ENCODE data around the gene CORO2B.

Gene CORO2B

DNA sequence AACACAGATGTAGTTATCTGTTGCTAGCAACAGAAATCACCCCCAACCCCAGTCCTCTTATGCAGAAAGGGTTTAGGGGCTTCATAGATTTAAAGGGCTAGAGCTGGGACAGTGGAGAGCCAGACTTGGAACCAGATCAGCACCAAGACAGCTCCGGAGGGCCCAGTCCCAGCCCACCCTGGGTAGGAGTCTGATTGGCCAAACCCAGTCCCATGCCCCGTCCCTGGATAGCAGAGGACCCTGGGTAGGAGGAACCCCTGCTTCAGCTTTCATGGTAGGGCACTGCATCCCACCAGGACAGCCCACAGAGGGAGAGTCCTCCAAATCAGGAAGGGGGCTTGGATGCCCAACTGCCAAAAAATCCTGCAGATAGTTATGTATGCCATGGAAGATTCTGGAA is 103.0 kb downstream of the CORO2B start:
- no peak overlapping the region for H3K27ac ChIP-seq (ENCODE audit: low read length)
- no peak overlapping the region for H2AFZ ChIP-seq (ENCODE audit: low read depth, low read length)
- no peak for TF ChIP-seq CTCF (IDR thresholded peaks at IDR 0.05; ENCODE audit: borderline replicate concordance, extremely low read depth, low read length, poor library complexity, severe bottlenecking)
- TF ChIP-seq EZH2 (IDR thresholded peaks at IDR 0.05; ENCODE audit: borderline replicate concordance, low read depth, low read length, severe bottlenecking), result no peak
- no peak overlapping the region for H3K4me3 ChIP-seq (ENCODE audit: low read depth in 1 of 2, low read length in 2 of 2)
- no peak overlapping the region for H3K9ac ChIP-seq (ENCODE audit: low read depth, low read length)
- H3K9me3 ChIP-seq (ENCODE audit: insufficient read depth, low read length, severe bottlenecking), result no peaks in the 10 kb centered on the region
- no peaks in the 10 kb centered on the region for H3K36me3 ChIP-seq (ENCODE audit: insufficient read depth, low read length)
- H3K4me1 ChIP-seq (ENCODE audit: insufficient read depth, low read length), result no peaks in the 10 kb centered on the region
- H3K79me2 ChIP-seq (ENCODE audit: insufficient read depth, low read length), result no peaks in the 10 kb centered on the region
- no peaks in the 10 kb centered on the region for H3K27me3 ChIP-seq (ENCODE audit: insufficient read depth, low read length, poor library complexity)
- no peaks in the 10 kb centered on the region for H4K20me1 ChIP-seq (ENCODE audit: insufficient read depth, low read length)
- DNase-seq, result no peak
- no peak overlapping the region for H3K4me2 ChIP-seq (ENCODE audit: insufficient read depth, low read length)
- ATAC-seq (ENCODE audit: insufficient read depth, low read depth), result no peak

DNA sequence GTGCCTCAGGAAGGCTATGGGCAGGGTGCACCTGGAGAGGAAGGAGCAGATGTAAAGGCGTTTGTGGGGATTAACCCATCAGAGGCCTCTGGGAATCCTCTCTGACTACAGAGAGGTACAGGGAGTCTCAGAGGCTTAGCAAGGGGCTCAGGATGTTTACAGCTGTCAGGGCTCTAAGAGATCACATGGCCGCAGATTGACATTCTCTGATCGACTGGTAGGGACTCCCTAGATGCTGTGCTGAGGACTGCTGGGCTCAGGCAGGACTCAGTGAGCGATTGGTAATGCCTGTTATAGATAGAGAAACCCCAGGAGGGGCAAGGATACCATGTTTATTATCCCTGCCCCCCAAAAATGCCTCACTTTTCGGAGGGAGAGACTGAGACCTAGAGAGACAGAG is 103.5 kb downstream of the CORO2B start:
- Histone ChIP-seq H4K20me1 (ENCODE audit: insufficient read depth, low read length) (no peaks in the 10 kb centered on the region), H3K79me2 (ENCODE audit: insufficient read depth, low read length) (no peaks in the 10 kb centered on the region), H3K27ac (ENCODE audit: low read length) (no peak overlapping the region), H3K4me2 (ENCODE audit: insufficient read depth, low read length) (no peak overlapping the region), H3K36me3 (ENCODE audit: insufficient read depth, low read length) (no peaks in the 10 kb centered on the region), H2AFZ (ENCODE audit: low read depth, low read length) (no peak overlapping the region), H3K27me3 (ENCODE audit: insufficient read depth, low read length, poor library complexity) (no peaks in the 10 kb centered on the region), H3K4me1 (ENCODE audit: insufficient read depth, low read length) (no peaks in the 10 kb centered on the region), H3K9ac (ENCODE audit: low read depth, low read length) (no peak overlapping the region), H3K9me3 (ENCODE audit: insufficient read depth, low read length, severe bottlenecking) (no peaks in the 10 kb centered on the region), H3K4me3 (ENCODE audit: low read depth in 1 of 2, low read length in 2 of 2) (no peak overlapping the region)
- TF ChIP-seq CTCF (IDR thresholded peaks at IDR 0.05; ENCODE audit: borderline replicate concordance, extremely low read depth, low read length, poor library complexity, severe bottlenecking) (no peak), EZH2 (IDR thresholded peaks at IDR 0.05; ENCODE audit: borderline replicate concordance, low read depth, low read length, severe bottlenecking) (no peak)
- DNase-seq (no peak), ATAC-seq (ENCODE audit: insufficient read depth, low read depth) (no peak)

GRCh38 chr15:68683026-68683425 is 104.2 kb downstream of the CORO2B start:
- Histone ChIP-seq H3K4me1 (ENCODE audit: insufficient read depth, low read length) (no peaks in the 10 kb centered on the region), H3K4me2 (ENCODE audit: insufficient read depth, low read length) (no peak overlapping the region), H3K9ac (ENCODE audit: low read depth, low read length) (no peak overlapping the region), H3K79me2 (ENCODE audit: insufficient read depth, low read length) (no peaks in the 10 kb centered on the region), H3K4me3 (ENCODE audit: low read depth in 1 of 2, low read length in 2 of 2) (no peak overlapping the region), H4K20me1 (ENCODE audit: insufficient read depth, low read length) (no peaks in the 10 kb centered on the region), H3K36me3 (ENCODE audit: insufficient read depth, low read length) (no peaks in the 10 kb centered on the region), H3K27me3 (ENCODE audit: insufficient read depth, low read length, poor library complexity) (no peaks in the 10 kb centered on the region), H3K27ac (ENCODE audit: low read length) (no peak overlapping the region), H3K9me3 (ENCODE audit: insufficient read depth, low read length, severe bottlenecking) (no peaks in the 10 kb centered on the region), H2AFZ (ENCODE audit: low read depth, low read length) (no peak overlapping the region)
- DNase-seq, result no peak
- ATAC-seq (ENCODE audit: insufficient read depth, low read depth), result no peak
- no peak for TF ChIP-seq CTCF (IDR thresholded peaks at IDR 0.05; ENCODE audit: borderline replicate concordance, extremely low read depth, low read length, poor library complexity, severe bottlenecking)

GRCh38 chr15:68683551-68683950 is 104.8 kb downstream of the CORO2B start:
- Histone ChIP-seq H3K4me3 (ENCODE audit: low read depth in 1 of 2, low read length in 2 of 2) (no peak overlapping the region), H3K4me1 (ENCODE audit: insufficient read depth, low read length) (no peaks in the 10 kb centered on the region), H3K9me3 (ENCODE audit: insufficient read depth, low read length, severe bottlenecking) (no peaks in the 10 kb centered on the region), H3K27me3 (ENCODE audit: insufficient read depth, low read length, poor library complexity) (no peaks in the 10 kb centered on the region), H3K79me2 (ENCODE audit: insufficient read depth, low read length) (no peaks in the 10 kb centered on the region), H3K4me2 (ENCODE audit: insufficient read depth, low read length) (no peak overlapping the region), H3K36me3 (ENCODE audit: insufficient read depth, low read length) (no peaks in the 10 kb centered on the region), H2AFZ (ENCODE audit: low read depth, low read length) (no peak overlapping the region), H3K27ac (ENCODE audit: low read length) (no peak overlapping the region), H3K9ac (ENCODE audit: low read depth, low read length) (no peak overlapping the region), H4K20me1 (ENCODE audit: insufficient read depth, low read length) (no peaks in the 10 kb centered on the region)
- ATAC-seq (ENCODE audit: insufficient read depth, low read depth) (no peak), DNase-seq (no peak)
- TF ChIP-seq CTCF (IDR thresholded peaks at IDR 0.05; ENCODE audit: borderline replicate concordance, extremely low read depth, low read length, poor library complexity, severe bottlenecking) (no peak), EZH2 (IDR thresholded peaks at IDR 0.05; ENCODE audit: borderline replicate concordance, low read depth, low read length, severe bottlenecking) (no peak)

Measured in DND-41 (cell line).